ENCODE data around the gene FAM181A.

FAM181A gene

GRCh38 chr14:93892923-93893558 lies 34.1 kb upstream of the FAM181A start:
- Histone ChIP-seq H3K27me3 (ENCODE audit: control insufficient read depth, insufficient read depth, low read length) (no peaks in the 10 kb centered on the region; the same call in 1 of the 2 replicates), H3K4me1 (ENCODE audit: control insufficient read depth, insufficient read depth, low read length) (peaks cover 26% of the 10 kb centered on the region), H3K4me3 (ENCODE audit: low read depth, low read length) (no peak overlapping the region), H3K9ac (ENCODE audit: low read depth, low read length) (no peak overlapping the region), H3K36me3 (ENCODE audit: control insufficient read depth, insufficient read depth, low read length) (no peaks in the 10 kb centered on the region), H3K9me3 (ENCODE audit: control insufficient read depth, insufficient read depth, low read length) (no peaks in the 10 kb centered on the region), H3K27ac (ENCODE audit: low read depth, low read length) (no peak overlapping the region)

GRCh38 chr14:93893661-93894261 lies 33.4 kb upstream of the FAM181A start:
- H3K36me3 ChIP-seq (ENCODE audit: control insufficient read depth, insufficient read depth, low read length) = no peaks in the 10 kb centered on the region
- H3K4me3 ChIP-seq (ENCODE audit: low read depth, low read length) = no peak overlapping the region
- peaks cover 26% of the 10 kb centered on the region for H3K4me1 ChIP-seq (ENCODE audit: control insufficient read depth, insufficient read depth, low read length)
- H3K27me3 ChIP-seq (ENCODE audit: control insufficient read depth, insufficient read depth, low read length) = no peaks in the 10 kb centered on the region; the same call in 1 of the 2 replicates
- no peak overlapping the region for H3K27ac ChIP-seq (ENCODE audit: low read depth, low read length)
- no peaks in the 10 kb centered on the region for H3K9me3 ChIP-seq (ENCODE audit: control insufficient read depth, insufficient read depth, low read length)
- H3K9ac ChIP-seq (ENCODE audit: low read depth, low read length) = no peak overlapping the region

- Histone ChIP-seq H3K27ac (ENCODE audit: low read depth, low read length) (no peak overlapping the region), H3K9ac (ENCODE audit: low read depth, low read length) (no peak overlapping the region), H3K4me1 (ENCODE audit: control insufficient read depth, insufficient read depth, low read length) (peaks cover 26% of the 10 kb centered on the region), H3K36me3 (ENCODE audit: control insufficient read depth, insufficient read depth, low read length) (no peaks in the 10 kb centered on the region), H3K4me3 (ENCODE audit: low read depth, low read length) (no peak overlapping the region), H3K9me3 (ENCODE audit: control insufficient read depth, insufficient read depth, low read length) (no peaks in the 10 kb centered on the region), H3K27me3 (ENCODE audit: control insufficient read depth, insufficient read depth, low read length) (no peaks in the 10 kb centered on the region; the same call in 1 of the 2 replicates)
These were observed 32.0 kb upstream of the FAM181A start for GRCh38 chr14:93895023-93895604.

GRCh38 chr14:93897476-93897845 lies 29.7 kb upstream of the FAM181A start:
- Histone ChIP-seq H3K9ac (ENCODE audit: low read depth, low read length) (no peak overlapping the region), H3K27ac (ENCODE audit: low read depth, low read length) (no peak overlapping the region), H3K4me3 (ENCODE audit: low read depth, low read length) (no peak overlapping the region), H3K4me1 (ENCODE audit: control insufficient read depth, insufficient read depth, low read length) (peaks cover 18% of the 10 kb centered on the region), H3K27me3 (ENCODE audit: control insufficient read depth, insufficient read depth, low read length) (no peaks in the 10 kb centered on the region), H3K9me3 (ENCODE audit: control insufficient read depth, insufficient read depth, low read length) (no peaks in the 10 kb centered on the region), H3K36me3 (ENCODE audit: control insufficient read depth, insufficient read depth, low read length) (no peaks in the 10 kb centered on the region)

- Histone ChIP-seq H3K27me3 (ENCODE audit: control insufficient read depth, insufficient read depth, low read length) (no peaks in the 10 kb centered on the region), H3K36me3 (ENCODE audit: control insufficient read depth, insufficient read depth, low read length) (no peaks in the 10 kb centered on the region), H3K27ac (ENCODE audit: low read depth, low read length) (no peak overlapping the region), H3K9ac (ENCODE audit: low read depth, low read length) (no peak overlapping the region), H3K9me3 (ENCODE audit: control insufficient read depth, insufficient read depth, low read length) (no peaks in the 10 kb centered on the region), H3K4me1 (ENCODE audit: control insufficient read depth, insufficient read depth, low read length) (peaks cover 17% of the 10 kb centered on the region), H3K4me3 (ENCODE audit: low read depth, low read length) (no peak overlapping the region)
These were observed 29.0 kb upstream of the FAM181A start for GRCh38 chr14:93898081-93898611.

- no peaks in the 10 kb centered on the region for H3K27me3 ChIP-seq (ENCODE audit: control insufficient read depth, insufficient read depth, low read length)
These were observed 28.4 kb upstream of the FAM181A start for GRCh38 chr14:93898731-93899130.

GRCh38 chr14:93901813-93902212 lies 25.3 kb upstream of the FAM181A start:
- H3K27me3 ChIP-seq (ENCODE audit: control insufficient read depth, insufficient read depth, low read length) = no peaks in the 10 kb centered on the region

More at GRCh38 chr14:93898731-93899130, 28.4 kb upstream of the FAM181A start:
- Histone ChIP-seq H3K27ac (ENCODE audit: low read depth, low read length) (no peak overlapping the region), H3K4me3 (ENCODE audit: low read depth, low read length) (no peak overlapping the region), H3K36me3 (ENCODE audit: control insufficient read depth, insufficient read depth, low read length) (no peaks in the 10 kb centered on the region), H3K4me1 (ENCODE audit: control insufficient read depth, insufficient read depth, low read length) (peaks cover 11% of the 10 kb centered on the region), H3K9me3 (ENCODE audit: control insufficient read depth, insufficient read depth, low read length) (no peaks in the 10 kb centered on the region), H3K9ac (ENCODE audit: low read depth, low read length) (no peak overlapping the region)

GRCh38 chr14:93902619-93903307 lies 24.4 kb upstream of the FAM181A start:
- Histone ChIP-seq H3K9me3 (ENCODE audit: control insufficient read depth, insufficient read depth, low read length) (no peaks in the 10 kb centered on the region), H3K4me1 (ENCODE audit: control insufficient read depth, insufficient read depth, low read length) (peaks cover 2% of the 10 kb centered on the region; the same call in 1 of the 2 replicates), H3K27ac (ENCODE audit: low read depth, low read length) (no peak overlapping the region), H3K36me3 (ENCODE audit: control insufficient read depth, insufficient read depth, low read length) (no peaks in the 10 kb centered on the region), H3K9ac (ENCODE audit: low read depth, low read length) (no peak overlapping the region), H3K4me3 (ENCODE audit: low read depth, low read length) (no peak overlapping the region), H3K27me3 (ENCODE audit: control insufficient read depth, insufficient read depth, low read length) (no peaks in the 10 kb centered on the region)

More at GRCh38 chr14:93901813-93902212, 25.3 kb upstream of the FAM181A start:
- no peaks in the 10 kb centered on the region for H3K9me3 ChIP-seq (ENCODE audit: control insufficient read depth, insufficient read depth, low read length)
- no peak overlapping the region for H3K27ac ChIP-seq (ENCODE audit: low read depth, low read length)
- peaks cover 2% of the 10 kb centered on the region; the same call in 1 of the 2 replicates for H3K4me1 ChIP-seq (ENCODE audit: control insufficient read depth, insufficient read depth, low read length)
- no peak overlapping the region for H3K4me3 ChIP-seq (ENCODE audit: low read depth, low read length)
- H3K36me3 ChIP-seq (ENCODE audit: control insufficient read depth, insufficient read depth, low read length) = no peaks in the 10 kb centered on the region
- H3K9ac ChIP-seq (ENCODE audit: low read depth, low read length) = no peak overlapping the region

GRCh38 chr14:93903342-93904184 lies 23.6 kb upstream of the FAM181A start:
- Histone ChIP-seq H3K9me3 (ENCODE audit: control insufficient read depth, insufficient read depth, low read length) (no peaks in the 10 kb centered on the region), H3K27me3 (ENCODE audit: control insufficient read depth, insufficient read depth, low read length) (no peaks in the 10 kb centered on the region), H3K27ac (ENCODE audit: low read depth, low read length) (no peak overlapping the region), H3K36me3 (ENCODE audit: control insufficient read depth, insufficient read depth, low read length) (no peaks in the 10 kb centered on the region), H3K4me1 (ENCODE audit: control insufficient read depth, insufficient read depth, low read length) (peaks cover 2% of the 10 kb centered on the region; the same call in 1 of the 2 replicates), H3K9ac (ENCODE audit: low read depth, low read length) (no peak overlapping the region), H3K4me3 (ENCODE audit: low read depth, low read length) (no peak overlapping the region)

GRCh38 chr14:93905623-93906022 lies 21.5 kb upstream of the FAM181A start:
- Histone ChIP-seq H3K9ac (ENCODE audit: low read depth, low read length) (no peak overlapping the region), H3K27ac (ENCODE audit: low read depth, low read length) (no peak overlapping the region), H3K27me3 (ENCODE audit: control insufficient read depth, insufficient read depth, low read length) (no peaks in the 10 kb centered on the region), H3K4me1 (ENCODE audit: control insufficient read depth, insufficient read depth, low read length) (peaks cover 2% of the 10 kb centered on the region; the same call in 1 of the 2 replicates), H3K9me3 (ENCODE audit: control insufficient read depth, insufficient read depth, low read length) (no peaks in the 10 kb centered on the region), H3K36me3 (ENCODE audit: control insufficient read depth, insufficient read depth, low read length) (no peaks in the 10 kb centered on the region), H3K4me3 (ENCODE audit: low read depth, low read length) (no peak overlapping the region)

All from HUES48 (cell line).